Colonic mucosa (tissue), 4 donors: ENCODE measurements around the gene NUP133. TPM values are rescaled to one million over a fixed set of nuclear protein-coding genes. Genes with fewer than 3 reads are reported as not detected.

Experiments
- DNase-seq: peaks from one replicate; pipeline ENCODE4 v3.0.0-alpha.2; 2020
- H3K27ac ChIP-seq: fragments of 200-600 bp; one replicate; pipeline ENCODE4 v1.8.0; 2021
- H3K27me3 ChIP-seq: fragments of 200-600 bp; one replicate; pipeline ENCODE4 v1.8.0; 2021
- H3K36me3 ChIP-seq: fragments of 200-600 bp; one replicate; pipeline ENCODE4 v1.8.0; 2021
- H3K4me1 ChIP-seq: fragments of 200-600 bp; one replicate; pipeline ENCODE4 v1.8.0; 2021; ENCODE audit warnings: mild to moderate bottlenecking
- H3K4me3 ChIP-seq: fragments of 200-600 bp; one replicate; pipeline ENCODE4 v1.8.0; 2021
- H3K9ac ChIP-seq, 2 donors: one replicate each; pipeline ENCODE4 v1.7.0; 2013; ENCODE audit warnings: control low read depth in 2 of 2, low read depth in 2 of 2, low read length in 2 of 2
- H3K9me3 ChIP-seq: fragments of 200-600 bp; one replicate; pipeline ENCODE4 v1.8.0; 2021
- CTCF ChIP-seq: fragments of 200-600 bp; IDR thresholded peaks from one replicate; pipeline ENCODE4 v1.8.0; 2022; ENCODE audit warnings: antibody characterized with exemption, mild to moderate bottlenecking
- intact Hi-C: fragments of 100-400 bp; cut with DNase I; formaldehyde crosslinking; loops from one replicate; pipeline ENCODE4 v1.14.1; 2022
- total RNA-seq, 2 donors: library from RNA; stranded (reverse); fragmentation: NEBNext Ultra II Directional in 1 of 2; extraction: Animal tissue kit (Norgen Biotek cat#: 25700) in 1 of 2; gene quantifications; one replicate each; pipeline ENCODE4 v1.2.1, GENCODE V29; 2021
- donor health status: healthy.
- donor health status: DM: no; HTN: no; CAD: no.
- donor health status: DM: no; HTN: no; CAD: no.

NUP133 gene
- total RNA-seq, 2 donors from 2014 or later: 25.9 to 37.8 TPM

GRCh38 chr1:229470406-229471043 is 37.6 kb downstream of the NUP133 start:
- H3K4me1 ChIP-seq: no peaks in the 10 kb centered on the region
- no peak overlapping the region for H3K27ac ChIP-seq
- TF ChIP-seq CTCF: no peak
- H3K36me3 ChIP-seq: peaks cover 7% of the 10 kb centered on the region
- intact Hi-C loops: no loop called here
- H3K4me3 ChIP-seq: no peak overlapping the region
- DNase-seq: no peak
- no peaks in the 10 kb centered on the region for H3K9me3 ChIP-seq
- no peak overlapping the region for H3K9ac ChIP-seq
- H3K27me3 ChIP-seq: no peaks in the 10 kb centered on the region

DNA sequence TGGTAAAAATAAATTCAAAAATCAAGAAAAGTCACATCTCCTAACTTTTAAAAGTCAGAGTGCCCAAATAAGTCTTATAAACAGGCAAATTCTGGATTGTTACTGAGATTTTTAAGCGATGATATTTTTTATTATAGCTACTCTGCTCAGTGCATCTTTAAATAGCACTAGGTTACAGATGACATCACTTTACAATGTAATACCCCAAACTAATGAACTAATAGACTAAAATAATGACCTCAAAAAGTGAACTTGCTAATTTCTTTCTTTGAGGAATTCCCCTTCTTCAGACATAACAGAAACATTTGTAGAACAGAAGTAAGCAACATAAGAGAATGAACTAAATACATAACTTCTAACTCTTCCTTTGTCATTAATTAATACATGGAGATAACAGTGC is 41.3 kb downstream of the NUP133 start:
- no peak overlapping the region for H3K27ac ChIP-seq
- intact Hi-C loops: no loop called here
- no peaks in the 10 kb centered on the region for H3K27me3 ChIP-seq
- H3K4me1 ChIP-seq: no peaks in the 10 kb centered on the region
- peaks cover 7% of the 10 kb centered on the region for H3K36me3 ChIP-seq
- H3K9ac ChIP-seq: no peak overlapping the region
- H3K9me3 ChIP-seq: no peaks in the 10 kb centered on the region
- TF ChIP-seq CTCF: no peak
- H3K4me3 ChIP-seq: no peak overlapping the region
- DNase-seq: no peak

DNA sequence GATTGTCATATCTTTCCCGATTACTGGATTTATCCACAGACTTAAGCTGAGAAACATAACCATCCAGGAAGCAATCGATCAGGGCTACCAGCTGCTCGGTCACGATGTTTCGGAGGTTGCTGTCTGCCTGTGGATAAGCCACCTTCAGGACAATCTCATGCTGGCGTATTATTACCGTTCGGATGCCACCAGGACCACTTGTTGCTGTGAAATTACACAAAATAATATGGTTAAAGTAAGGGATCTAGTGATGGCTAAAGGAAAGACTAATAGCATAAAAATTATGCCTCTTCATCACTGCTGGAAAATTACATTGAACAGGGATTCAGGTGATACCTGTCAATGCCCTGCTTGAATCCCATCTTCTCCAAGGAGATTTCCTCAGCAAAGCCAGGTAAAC is 43.5 kb downstream of the NUP133 start:
- no peaks in the 10 kb centered on the region for H3K4me1 ChIP-seq
- H3K27ac ChIP-seq: no peak overlapping the region
- no peak for DNase-seq
- no peak for TF ChIP-seq CTCF
- H3K4me3 ChIP-seq: no peak overlapping the region
- peaks cover 12% of the 10 kb centered on the region for H3K36me3 ChIP-seq
- intact Hi-C loops: no loop called here
- no peaks in the 10 kb centered on the region for H3K27me3 ChIP-seq
- H3K9me3 ChIP-seq: no peaks in the 10 kb centered on the region
- no peak overlapping the region for H3K9ac ChIP-seq

GRCh38 chr1:229461032-229461668 is 47.0 kb downstream of the NUP133 start:
- H3K36me3 ChIP-seq: peaks cover 8% of the 10 kb centered on the region
- no peak overlapping the region for H3K9ac ChIP-seq
- no peak for DNase-seq
- no peak overlapping the region for H3K4me3 ChIP-seq
- TF ChIP-seq CTCF: no peak
- H3K27me3 ChIP-seq: no peaks in the 10 kb centered on the region
- intact Hi-C loops: no loop called here
- H3K27ac ChIP-seq: no peak overlapping the region
- no peaks in the 10 kb centered on the region for H3K4me1 ChIP-seq
- H3K9me3 ChIP-seq: no peaks in the 10 kb centered on the region

- no peak for TF ChIP-seq CTCF
- intact Hi-C loops: no loop called here
Measured at GRCh38 chr1:229459815-229460214, 48.3 kb downstream of the NUP133 start.

More at GRCh38 chr1:229459815-229460214, 48.3 kb downstream of the NUP133 start:
- no peak overlapping the region for H3K9ac ChIP-seq
- H3K36me3 ChIP-seq: peaks cover 8% of the 10 kb centered on the region
- no peaks in the 10 kb centered on the region for H3K9me3 ChIP-seq
- no peak overlapping the region for H3K27ac ChIP-seq
- no peak overlapping the region for H3K4me3 ChIP-seq
- no peaks in the 10 kb centered on the region for H3K27me3 ChIP-seq
- DNase-seq: no peak
- no peaks in the 10 kb centered on the region for H3K4me1 ChIP-seq
